Gastroesophageal sphincter (tissue), 3 donors: Measurements from ENCODE around the gene SCUBE3.

Experiments
- EP300 ChIP-seq: sonication (generic); formaldehyde crosslinking; IDR thresholded peaks from one replicate; pipeline ENCODE4 v1.6.1; 2017; ENCODE audit warnings: antibody characterized with exemption, mild to moderate bottlenecking
- POLR2A ChIP-seq, 2 donors: fragments of 450-650 bp; IDR thresholded peaks; one replicate each; pipeline ENCODE4 v1.6.1; 2017; ENCODE audit warnings: antibody characterized with exemption in 2 of 2, mild to moderate bottlenecking in 2 of 2, moderate library complexity in 1 of 2
- TF ChIP-seq, protein P1 (sequence below), 4 experiments: fragments of 200-600 bp in 2 of 4; fragments of 450-650 bp in 2 of 4; sonication (generic) in 1 of 4; IDR thresholded peaks; one replicate each; pipeline ENCODE4 v1.5.1; 2017 to 2019; ENCODE audit warnings: antibody characterized with exemption in 4 of 4, mild to moderate bottlenecking in 2 of 4, moderate library complexity in 2 of 4

DNA sequence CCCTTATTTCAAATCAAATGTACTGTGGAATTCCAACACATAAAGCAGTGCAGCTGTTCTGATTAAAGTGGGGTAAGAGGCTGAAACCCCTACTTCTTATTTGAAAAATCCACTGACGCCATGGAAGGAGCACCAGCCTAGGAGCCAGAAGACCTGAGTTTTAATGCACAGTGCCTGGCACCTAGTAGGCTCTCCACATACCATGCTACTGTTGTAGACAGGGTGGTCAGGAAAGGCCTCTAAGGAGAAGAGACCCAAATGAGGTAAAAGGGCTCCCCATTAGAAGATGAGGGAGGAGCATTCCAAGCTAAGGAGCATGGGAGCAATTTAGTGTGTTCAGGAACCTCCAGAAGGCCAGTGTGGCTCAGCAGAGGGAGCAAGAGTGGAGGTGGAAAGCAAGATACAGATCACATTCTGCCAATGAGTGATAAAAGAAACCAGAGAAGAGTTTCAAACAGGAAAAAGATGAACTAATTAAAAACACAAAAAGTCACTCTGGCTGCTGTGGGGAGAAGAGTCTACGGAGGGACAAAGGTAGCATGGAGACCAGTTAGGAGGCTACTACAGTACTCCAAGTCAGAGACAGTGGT lies 34.0 kb downstream of the SCUBE3 start:
- TF ChIP-seq, protein P1, sequence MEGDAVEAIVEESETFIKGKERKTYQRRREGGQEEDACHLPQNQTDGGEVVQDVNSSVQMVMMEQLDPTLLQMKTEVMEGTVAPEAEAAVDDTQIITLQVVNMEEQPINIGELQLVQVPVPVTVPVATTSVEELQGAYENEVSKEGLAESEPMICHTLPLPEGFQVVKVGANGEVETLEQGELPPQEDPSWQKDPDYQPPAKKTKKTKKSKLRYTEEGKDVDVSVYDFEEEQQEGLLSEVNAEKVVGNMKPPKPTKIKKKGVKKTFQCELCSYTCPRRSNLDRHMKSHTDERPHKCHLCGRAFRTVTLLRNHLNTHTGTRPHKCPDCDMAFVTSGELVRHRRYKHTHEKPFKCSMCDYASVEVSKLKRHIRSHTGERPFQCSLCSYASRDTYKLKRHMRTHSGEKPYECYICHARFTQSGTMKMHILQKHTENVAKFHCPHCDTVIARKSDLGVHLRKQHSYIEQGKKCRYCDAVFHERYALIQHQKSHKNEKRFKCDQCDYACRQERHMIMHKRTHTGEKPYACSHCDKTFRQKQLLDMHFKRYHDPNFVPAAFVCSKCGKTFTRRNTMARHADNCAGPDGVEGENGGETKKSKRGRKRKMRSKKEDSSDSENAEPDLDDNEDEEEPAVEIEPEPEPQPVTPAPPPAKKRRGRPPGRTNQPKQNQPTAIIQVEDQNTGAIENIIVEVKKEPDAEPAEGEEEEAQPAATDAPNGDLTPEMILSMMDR (IDR thresholded peaks at IDR 0.05) = no peak
- TF ChIP-seq EP300 = no peak
- TF ChIP-seq POLR2A (IDR thresholded peaks at IDR 0.05) = no peak
